GM18517 (cell line): ENCODE data around the gene SPPL3.

ENCODE experiments used
- ATAC-seq: cut with Tn5 transposase; IDR thresholded peaks from one replicate; pipeline ENCODE4 v1.9.1; 2021; ENCODE audit warnings: mild to moderate bottlenecking, moderate library complexity; ENCODE audit not compliant: unreplicated experiment

Gene SPPL3

GRCh38 chr12:120757226-120757742 lies 146.9 kb downstream of the SPPL3 start:
- no peak for ATAC-seq

DNA sequence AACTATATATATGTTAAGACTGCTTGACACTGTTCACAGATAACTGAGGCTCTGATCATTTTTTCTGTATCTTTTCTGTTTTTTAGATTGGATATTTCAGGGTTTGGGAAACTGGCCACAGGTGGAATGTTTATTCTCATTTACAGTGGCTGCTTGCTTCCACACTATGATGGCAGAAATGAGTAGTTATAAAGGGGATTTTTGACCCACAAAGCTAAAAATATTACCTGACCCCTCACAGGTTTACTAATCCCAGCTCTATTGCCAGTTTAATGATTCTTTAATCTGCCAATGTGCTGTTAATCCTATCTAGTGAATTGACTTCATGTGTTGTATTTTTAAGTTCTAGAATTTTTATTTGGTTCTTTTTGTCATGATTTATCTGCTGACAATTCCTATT lies 148.9 kb downstream of the SPPL3 start:
- no peak for ATAC-seq

- ATAC-seq: no peak
Measured at GRCh38 chr12:120754792-120755191, 149.4 kb downstream of the SPPL3 start.

DNA sequence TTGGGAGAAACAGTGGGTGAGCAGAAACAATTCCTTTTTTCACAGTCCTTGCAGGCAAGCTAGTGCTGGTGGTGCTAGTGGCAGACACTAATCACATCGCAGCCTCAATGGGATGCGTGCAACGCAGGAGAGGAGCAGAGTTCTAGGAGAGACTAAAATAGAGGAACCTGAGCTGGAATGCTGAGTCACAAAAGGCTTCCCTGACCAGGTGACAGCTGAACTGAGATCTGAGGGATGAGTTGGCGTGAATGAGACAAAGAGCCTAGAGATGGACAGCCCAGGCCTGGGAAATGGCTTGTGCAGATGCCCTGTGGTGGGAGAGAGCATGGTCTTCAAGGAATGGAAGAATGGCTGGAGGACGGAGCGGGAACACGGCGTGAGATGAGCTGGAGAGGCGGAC lies 152.8 kb downstream of the SPPL3 start:
- no peak for ATAC-seq

GRCh38 chr12:120750806-120751205 lies 153.4 kb downstream of the SPPL3 start:
- no peak for ATAC-seq

DNA sequence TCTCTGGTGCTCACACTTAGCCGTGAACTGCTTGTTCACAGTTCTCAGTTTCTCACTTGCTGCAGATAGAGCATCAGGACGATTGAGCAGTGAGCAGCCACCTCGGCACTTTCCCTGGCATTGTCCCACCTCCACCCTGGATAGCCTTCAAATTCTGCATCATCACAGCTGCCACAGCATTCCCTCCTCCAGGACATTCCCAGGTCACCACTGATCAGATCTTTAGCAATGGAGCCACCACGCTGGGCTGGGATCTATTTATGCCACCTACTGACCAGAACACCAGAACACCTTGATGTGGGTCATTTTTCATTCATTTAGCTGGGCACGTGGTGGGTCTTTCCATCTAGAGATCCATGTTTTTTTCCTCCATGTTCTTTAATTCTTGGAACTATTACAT lies 154.9 kb downstream of the SPPL3 start:
- no peak for ATAC-seq

DNA sequence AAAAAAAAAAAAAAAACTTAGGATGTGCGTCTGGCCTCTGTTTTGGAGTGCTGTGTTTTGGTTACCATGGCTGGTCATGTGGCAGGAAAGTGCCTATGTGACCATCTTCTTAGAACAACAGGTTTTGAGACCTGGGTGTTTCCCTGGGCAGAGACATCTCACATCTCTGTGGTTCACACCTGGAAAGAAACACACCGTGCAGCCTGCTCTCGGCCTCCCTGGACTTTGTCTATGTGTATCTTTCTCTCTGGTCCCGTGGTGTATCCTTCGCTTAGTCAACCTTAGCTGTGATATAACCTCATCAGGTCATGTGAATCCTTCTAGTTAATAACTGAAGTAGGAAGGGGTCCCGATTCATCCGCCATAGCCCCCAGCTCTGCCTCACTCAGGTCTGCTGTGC lies 155.9 kb downstream of the SPPL3 start:
- no peak for ATAC-seq

DNA sequence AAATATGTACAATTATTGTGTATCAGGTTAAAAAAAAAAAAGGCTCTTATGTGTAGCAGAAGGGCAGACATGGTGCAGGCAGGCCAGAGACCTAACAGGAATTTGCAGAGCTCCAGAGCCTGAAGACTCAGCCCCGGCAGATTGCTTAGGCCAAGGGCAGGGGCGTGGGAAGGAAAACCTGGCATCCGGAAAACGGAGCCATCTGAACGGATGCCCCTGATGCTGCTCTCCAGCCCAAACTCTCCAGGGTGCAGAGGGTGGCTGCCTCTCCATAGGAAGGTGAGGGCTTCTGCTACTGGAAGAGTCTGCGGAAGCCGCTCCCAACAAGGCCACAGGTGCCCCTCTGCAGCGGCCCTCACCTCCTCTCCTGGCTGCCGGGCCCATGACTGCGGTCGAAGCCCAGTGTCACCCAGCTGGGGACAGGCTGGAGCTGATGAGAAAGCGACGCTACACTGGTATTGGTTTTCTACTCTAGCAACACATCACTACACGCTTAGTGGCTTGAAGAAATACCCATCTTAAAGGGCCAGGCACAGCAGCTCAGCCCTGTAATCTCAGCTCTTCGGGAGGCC lies 159.2 kb downstream of the SPPL3 start:
- ATAC-seq: no peak

DNA sequence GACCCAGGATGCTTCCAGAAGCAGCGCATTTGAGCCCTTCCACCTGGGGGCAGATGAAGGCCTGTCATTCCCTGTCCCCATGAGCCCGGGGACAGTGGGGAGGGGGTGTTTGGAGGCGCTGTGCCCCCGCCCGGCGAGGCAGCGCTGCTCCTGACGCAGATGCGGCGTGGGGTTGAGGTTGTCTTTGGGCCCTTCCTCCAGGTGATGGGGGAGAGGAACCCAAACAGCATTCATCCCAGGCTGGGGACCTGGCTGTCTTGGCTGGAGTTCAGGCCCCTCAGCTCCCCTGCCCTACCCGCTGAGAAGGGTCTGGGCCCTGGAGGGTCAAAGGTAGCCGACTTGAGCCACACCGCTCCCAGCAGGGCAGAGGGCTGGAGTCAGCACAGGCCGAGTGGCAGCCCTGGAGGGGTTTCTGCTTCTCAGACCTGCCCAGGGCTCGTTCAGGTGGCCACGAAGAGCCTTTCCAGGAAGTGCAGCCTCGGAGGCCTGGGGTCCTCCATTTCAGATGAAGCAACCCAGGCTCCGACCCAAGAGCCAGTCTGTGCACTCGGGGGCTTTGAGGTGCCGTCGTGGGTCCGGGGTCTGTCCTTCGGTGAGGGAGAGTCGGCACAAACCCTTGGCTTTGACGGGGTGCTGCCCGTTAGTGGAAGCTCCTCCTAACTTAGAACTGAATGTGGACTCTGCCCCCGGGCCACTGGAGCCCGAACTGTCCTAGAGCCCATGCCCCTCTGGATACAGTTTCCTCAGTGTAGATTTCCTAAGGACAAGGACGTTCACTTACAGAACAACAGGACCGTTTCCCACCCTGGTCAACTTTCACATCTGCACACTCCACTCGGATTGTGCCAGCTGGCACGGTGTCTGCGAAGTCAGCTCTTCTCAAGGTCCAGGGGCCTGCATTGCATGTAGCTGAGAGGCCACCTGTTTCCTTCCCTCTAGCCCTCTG lies 162.4 kb downstream of the SPPL3 start:
- no peak for ATAC-seq

DNA sequence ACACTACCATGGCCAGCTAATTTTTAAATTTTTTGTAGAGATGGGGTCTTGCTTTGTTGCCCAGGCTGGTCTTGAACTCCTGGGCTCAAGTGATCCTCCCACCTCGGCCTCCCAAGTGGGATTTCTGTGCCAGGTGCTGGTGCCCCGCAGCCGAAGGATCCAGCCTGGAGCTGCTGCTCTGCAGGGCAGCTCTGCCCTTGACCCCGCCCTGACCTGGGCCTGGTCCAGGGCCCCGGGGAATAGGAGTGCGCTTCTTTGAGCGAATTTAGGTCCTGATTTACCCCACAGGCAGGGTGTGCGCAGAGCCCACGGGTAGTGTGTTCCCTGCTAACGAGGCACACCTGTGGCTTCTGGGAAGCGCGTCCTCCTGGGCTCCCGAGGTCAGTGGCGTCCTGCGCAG lies 163.3 kb downstream of the SPPL3 start:
- ATAC-seq: no peak

DNA sequence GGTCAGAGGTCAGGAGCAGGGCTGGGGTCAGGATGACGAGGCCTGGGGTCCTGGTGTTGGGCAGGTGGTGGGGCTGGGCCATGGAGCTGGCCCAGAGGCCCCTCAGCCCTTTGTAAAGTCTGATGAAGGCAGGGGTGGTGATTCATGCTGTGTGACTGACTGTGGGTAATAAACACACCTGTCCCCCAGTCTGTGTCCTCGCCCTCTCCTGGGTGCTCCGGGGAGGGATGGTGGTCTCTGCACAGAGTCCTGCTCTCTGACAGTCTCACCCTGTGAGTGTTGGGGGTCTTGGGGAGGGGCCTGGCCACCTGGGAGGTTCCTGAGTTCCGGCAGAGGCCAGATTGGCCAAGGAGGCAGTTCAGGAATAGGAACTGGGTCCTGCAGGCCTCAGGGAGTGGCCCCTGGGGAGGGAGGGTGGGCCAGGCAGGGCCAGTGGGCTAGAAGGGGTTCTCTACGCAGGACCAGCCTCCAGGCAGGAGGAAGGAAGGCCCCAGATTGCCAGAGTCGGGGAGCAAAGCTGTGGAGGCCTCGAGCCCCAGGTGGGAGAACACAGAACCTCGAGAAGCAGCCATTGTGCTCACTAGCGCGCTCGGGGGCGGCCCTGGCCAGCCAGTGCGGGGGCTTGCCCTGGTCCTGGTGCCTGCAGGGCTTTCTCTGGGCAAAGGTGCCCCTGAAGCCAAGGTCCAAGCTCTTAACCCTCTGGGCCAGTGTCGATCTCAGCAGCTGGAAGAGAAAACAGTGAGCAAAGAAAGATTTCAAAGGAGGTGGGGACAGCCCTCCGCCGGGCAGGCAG lies 164.1 kb downstream of the SPPL3 start:
- no peak for ATAC-seq

DNA sequence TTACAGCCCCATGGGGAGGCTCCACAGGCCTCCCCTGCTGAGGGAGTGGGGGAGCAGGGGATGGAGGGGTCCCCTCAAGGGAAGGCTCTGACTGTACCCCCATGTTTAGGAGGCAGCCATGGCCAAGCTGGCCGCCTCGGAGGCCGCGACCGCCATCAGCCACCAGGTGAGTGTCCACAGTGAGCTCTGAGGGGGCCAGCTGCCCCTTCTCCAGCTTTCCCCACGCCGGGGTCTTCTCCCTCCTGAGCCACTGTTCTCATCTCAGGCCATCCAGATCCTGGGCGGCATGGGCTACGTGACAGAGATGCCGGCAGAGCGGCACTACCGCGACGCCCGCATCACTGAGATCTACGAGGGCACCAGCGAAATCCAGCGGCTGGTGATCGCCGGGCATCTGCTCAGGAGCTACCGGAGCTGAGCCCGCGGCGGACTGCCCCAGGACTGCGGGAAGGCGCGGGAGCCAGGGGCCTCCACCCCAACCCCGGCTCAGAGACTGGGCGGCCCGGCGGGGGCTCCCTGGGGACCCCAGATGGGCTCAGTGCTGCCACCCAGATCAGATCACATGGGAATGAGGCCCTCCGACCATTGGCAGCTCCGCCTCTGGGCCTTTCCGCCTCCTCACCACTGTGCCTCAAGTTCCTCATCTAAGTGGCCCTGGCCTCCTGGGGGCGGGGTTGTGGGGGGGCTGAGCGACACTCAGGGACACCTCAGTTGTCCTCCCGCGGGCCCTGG lies 165.0 kb downstream of the SPPL3 start:
- no peak for ATAC-seq

DNA sequence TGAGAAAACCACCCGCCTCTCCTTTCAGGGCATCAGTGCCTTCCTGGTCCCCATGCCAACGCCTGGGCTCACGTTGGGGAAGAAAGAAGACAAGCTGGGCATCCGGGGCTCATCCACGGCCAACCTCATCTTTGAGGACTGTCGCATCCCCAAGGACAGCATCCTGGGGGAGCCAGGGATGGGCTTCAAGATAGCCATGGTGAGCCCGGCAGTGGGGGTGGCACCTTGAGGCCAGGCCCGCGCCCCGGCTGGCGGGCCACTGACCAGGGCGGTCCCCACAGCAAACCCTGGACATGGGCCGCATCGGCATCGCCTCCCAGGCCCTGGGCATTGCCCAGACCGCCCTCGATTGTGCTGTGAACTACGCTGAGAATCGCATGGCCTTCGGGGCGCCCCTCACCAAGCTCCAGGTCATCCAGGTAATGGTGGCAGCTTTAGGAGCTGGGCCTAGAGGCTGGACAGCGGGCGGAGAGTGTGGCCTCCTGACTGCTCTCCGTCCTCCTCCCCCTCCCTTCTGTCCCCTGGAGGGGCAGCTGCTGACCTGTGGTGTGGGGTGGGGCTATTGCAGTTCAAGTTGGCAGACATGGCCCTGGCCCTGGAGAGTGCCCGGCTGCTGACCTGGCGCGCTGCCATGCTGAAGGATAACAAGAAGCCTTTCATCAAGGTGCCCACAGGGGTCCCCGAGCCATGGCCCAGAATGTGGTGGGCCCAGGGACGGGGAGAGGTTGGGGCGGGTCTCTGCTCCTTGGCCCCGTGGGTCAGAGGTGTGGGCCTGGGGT lies 165.7 kb downstream of the SPPL3 start:
- ATAC-seq: no peak

DNA sequence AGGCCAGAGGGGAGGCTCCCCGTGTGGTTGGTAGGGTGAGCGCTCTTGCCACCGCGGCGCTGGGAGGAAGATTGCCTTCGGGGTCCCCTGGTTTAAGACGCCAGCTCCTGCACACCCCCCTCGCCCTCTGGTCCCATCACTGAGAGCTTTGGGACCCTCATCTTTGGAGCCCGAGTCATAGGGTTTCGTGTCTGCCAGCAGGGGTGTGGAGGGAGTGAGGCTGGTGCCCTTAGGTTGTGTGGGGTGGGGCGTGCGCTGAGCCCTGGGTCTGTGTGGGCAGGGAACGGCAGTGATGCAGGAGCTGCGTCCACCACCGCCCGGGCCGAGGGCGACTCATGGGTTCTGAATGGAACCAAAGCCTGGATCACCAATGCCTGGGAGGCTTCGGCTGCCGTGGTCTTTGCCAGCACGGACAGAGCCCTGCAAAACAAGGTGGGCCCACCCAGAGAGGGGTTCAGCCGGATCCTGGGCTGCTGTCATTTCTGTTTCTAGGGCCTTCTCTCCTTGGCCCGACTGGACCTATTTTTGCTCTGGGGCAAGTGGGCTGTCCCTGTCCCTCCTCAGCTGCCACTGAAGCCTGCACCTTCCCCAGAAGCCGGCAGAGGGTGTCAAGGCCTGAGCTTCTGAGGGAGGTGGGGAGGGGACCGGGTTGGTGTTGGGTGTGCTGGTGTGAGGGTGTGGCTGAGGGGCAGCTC lies 166.5 kb downstream of the SPPL3 start:
- no peak for ATAC-seq

- no peak for ATAC-seq
Measured at GRCh38 chr12:120736404-120737331, 167.5 kb downstream of the SPPL3 start.

GRCh38 chr12:120735181-120735580 lies 169.0 kb downstream of the SPPL3 start:
- ATAC-seq: no peak

- no peak for ATAC-seq
Measured at GRCh38 chr12:120734210-120734609, 169.9 kb downstream of the SPPL3 start.

DNA sequence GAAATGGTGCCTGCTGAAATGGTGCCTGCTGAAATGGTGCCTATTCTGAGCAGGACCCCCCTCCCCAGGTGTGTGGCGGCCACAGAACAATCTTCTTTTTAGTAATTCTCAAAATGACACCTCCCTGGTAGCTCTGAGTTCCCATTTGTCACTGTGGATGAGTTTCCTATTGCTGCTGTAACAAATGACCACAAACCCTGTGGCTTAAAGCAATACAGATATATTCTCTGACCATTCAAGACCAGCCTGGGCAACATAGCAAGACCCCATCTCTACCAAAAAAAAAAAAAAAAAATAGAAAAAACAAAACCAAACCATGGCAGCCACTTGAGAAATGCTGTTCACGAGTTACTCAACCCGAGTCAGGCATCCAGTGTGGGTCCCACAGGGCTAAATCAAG lies 170.6 kb downstream of the SPPL3 start:
- ATAC-seq: no peak
